Activated gamma-delta T cell treated with Interleukin-2 at 50 U/mL for 16 hours (primary cell): ENCODE results near the gene CBLC.
"Not testable (repeated sequence)": the region's sequence is repeated elsewhere in the genome, so short reads cannot be mapped to it uniquely, and the experiment has no call there.

Source experiments
- DNase-seq: peaks from one replicate; pipeline ENCODE4 v3.0.0-alpha.2; 2020

CBLC gene

DNA sequence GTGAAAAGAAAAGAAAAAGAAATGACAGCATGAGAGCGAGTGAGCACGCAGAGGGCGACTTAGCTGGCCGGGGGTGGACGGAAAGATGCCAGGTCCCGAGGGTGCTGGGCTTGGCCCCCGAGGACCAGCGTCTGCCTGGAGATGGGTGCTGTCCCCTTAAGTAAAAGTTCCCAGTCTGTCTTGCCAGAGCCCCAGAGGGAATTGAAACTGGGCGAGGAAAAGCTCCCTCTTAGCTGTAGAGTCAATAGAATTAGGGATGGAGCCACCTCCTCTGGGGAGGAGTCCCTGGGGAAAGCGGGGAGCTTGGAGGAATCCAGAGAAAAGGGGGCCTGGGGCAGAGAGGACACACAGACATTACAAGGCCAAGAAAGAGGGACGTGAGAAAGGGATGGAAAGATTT, 44.5 kb downstream of the CBLC start:
- DNase-seq = no peak

DNA sequence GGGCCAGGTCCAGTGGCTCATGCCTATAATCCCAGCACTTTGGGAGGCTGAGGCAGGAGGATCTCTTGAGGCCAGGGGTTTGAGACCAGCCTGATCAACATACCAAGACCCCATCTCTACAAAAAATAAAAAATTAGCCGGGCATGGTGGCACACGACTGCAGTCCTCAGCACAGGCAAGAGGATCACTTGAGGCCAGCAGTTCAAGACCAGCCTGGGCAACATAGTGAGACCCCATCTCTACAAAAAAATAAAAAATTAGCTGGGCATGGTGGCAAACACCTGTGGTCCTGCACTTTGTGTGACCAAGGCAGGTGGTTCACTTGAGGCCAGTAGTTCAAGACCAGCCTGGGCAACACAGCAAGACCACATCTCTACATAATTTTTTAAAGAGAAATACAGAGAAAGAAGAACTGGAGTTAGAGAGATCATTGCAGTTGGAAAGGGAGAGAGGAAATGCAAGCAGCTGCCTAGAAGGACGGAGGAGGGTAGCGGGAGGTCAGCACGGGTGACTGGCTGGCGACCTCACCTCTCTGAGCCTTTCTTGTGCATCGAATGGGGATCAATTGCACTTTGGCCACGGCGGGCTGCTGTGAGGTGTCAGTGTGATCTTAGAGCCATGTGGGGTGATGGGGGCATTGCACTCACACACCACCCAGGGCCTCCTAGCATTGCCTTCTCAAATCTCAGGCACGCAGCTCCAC, 45.1 kb downstream of the CBLC start:
- DNase-seq = no peak

DNA sequence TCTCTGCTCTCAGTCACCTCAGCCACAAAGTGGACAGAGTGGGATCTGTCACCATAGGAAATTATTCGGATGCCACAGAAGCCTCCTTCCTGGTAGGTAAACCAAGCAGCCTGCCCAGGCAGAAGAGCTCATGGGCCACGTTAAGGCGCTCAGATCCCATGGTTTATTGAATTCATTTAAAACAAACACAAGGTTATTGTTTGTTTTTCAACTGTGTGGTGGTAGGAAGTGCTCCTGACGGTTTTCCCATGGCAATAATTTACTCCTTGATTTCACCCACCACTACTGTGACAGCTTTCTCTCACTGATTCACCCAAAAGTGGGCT, 45.6 kb downstream of the CBLC start:
- no peak for DNase-seq

DNA sequence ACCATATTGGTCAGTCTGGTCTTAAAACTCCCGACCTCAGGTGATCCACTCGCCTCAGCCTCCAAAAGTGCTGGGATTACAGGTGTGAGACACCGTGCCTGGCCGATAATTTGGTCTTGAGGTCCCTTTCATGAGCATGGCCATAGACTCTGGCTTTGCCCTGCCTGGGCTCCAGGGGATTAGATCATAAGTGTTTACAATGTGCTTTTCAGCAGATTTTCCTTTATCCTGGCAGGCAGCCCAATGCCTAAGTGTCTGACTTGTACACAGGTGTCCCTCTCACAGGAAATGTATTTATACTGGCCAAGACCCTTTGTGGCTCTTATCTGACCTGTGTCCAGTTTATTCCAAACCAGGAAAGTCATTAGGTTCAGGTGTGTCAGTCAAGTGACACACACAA, 47.1 kb downstream of the CBLC start:
- DNase-seq = no peak

DNA sequence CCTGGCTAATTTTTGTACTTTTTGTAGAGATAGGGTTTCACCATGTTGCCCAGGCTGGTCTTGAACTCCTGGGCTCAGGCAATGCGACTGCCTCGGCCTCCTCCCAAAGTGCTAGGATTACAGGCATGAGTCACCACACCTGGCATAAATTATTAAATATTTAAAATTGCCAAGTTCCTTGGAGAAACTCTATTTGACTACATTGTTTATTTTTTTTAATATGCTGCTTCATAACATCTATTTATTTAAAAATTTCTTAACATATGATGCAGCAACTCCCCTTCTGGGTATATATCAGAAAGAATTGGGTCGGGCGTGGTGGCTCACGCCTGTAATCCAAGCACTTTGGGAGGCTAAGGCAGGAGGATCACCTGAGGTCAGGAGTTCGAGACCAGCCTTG, 55.2 kb downstream of the CBLC start:
- not testable (repeated sequence) for DNase-seq

DNA sequence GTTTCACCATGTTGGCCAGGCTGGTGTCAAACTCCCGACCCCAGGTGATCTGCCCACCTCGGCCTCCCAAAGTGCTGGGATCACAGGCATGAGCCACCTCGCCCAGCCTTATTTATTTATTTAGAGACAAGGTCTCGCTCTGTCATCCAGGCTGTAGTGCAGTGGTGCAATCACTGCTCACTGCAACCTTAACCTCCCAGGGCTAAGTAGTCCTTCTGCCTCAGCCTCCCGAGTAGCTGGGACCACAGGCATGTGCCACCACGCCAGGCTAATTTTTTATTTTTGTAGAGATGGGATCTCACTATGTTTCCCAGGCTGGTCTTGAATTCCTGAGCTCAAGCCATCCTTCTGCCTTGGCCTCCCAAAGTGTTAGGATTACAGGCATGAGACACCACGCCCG, 56.7 kb downstream of the CBLC start:
- DNase-seq = not testable (repeated sequence)

DNA sequence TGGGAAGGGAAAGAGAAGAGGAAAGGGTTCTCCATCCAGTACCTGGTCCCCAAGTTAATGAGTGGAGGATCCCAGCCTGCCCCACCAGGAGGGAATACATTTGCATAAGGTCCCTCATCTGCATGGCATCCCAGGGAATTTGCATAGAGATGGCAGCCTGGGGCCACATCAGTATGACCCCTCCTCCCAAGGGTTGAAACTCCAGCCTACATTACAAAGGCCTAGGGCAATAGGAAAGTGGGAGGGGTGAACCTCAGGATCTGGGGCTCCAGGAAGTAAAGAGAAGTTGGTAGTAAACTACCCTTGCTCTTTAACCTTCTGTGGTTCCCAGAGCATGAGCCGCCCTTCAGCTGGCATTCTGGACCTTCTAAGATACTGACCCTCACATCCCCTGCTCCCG, 61.6 kb downstream of the CBLC start:
- DNase-seq = no peak

DNA sequence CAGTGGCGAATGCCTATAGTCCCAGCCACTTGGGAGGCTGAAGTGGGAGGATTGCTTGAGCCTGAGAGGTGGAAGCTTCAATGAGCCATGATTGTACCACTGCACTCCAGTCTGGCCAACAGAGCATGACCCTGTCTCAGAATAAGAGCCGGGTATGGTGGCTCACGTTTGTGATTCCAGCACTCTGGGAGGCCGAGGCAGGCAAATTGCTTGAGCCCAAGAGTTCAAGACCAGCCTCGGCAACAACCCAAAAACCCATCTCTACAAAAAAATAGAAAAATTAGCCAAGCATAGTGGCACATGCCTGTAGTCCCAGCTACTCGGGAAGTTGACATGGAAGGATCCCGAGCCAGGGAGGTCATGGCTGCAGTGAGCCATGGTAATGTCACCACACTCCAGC, 63.1 kb downstream of the CBLC start:
- no peak for DNase-seq

DNA sequence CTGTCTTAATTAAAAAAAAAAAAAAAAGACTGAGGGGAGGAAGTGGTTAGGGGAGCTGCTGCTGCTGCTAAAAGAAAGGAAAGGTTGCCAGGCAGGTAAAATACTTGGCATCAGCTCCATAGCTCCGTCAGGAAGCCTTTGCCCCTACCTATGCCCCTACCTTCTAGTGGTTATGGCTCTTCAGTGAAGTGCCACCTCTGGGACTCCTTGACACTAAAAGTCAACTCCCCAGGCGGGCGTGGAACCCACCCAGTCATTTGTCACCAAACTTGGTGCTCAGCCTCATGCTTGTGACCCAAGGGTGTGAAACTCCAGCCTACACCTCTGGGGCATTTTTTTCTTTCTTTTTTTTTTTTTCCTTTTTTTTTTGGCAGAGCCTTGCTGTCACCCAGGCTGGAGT, 63.5 kb downstream of the CBLC start:
- no peak for DNase-seq

- no peak for DNase-seq
Observed at GRCh38 chr19:44845286-44845611, 67.6 kb downstream of the CBLC start.

- DNase-seq = peak; percentile 61
Observed at GRCh38 chr19:44845612-44846454, 68.1 kb downstream of the CBLC start, which contains the start of gene NECTIN2. Gene NECTIN2, plus strand, starts transcription at chr19:44846297. Its CDS starts 229 bp downstream, at chr19:44846526.

GRCh38 chr19:44846455-44847143, 68.9 kb downstream of the CBLC start:
- DNase-seq = no peak

DNA sequence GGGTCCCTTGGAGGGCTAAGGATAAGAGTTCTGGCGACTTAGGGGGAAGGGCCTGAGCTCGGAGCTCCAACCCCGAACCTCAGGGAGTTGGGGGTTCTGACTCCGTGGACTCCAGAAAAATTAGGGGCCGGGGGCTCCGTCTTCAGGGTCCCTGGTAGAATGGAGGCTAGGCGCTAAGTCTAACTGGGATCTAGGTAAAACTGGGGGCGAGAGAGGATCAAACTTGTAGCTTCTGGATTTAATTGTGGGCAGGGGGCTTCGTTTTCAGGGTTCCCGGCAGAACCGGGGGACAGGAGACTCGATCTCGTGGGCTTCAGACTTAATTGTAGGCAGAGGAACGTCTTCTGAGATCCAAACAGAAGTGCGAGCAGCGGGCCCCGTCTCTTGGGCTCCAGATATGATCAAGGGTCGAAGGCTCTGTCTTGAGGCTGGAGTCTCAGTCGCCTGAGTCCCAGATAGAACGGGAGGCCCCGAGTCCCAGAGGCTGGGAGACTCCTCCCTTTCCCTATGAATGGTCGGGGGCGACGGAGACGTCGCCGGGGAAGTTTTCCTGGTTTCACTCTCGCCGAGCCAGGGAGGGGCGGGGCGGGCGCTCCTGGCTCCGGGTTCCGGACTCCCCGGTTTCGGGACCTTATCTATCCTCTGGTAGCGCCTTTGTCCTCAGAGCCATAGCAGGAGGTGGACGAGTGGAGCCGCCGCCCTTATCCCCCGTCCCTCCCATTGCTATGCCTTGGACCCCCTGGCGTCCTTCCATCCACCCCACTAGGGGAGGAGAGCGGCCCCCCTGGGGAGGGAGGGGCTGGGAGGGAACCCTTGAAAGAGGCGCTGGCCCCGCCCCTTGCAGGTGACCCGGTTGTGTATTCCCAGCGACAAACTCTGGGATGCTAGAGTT, 69.7 kb downstream of the CBLC start:
- no peak for DNase-seq

- DNase-seq = no peak
Observed at GRCh38 chr19:44848036-44848811, 70.5 kb downstream of the CBLC start.

DNA sequence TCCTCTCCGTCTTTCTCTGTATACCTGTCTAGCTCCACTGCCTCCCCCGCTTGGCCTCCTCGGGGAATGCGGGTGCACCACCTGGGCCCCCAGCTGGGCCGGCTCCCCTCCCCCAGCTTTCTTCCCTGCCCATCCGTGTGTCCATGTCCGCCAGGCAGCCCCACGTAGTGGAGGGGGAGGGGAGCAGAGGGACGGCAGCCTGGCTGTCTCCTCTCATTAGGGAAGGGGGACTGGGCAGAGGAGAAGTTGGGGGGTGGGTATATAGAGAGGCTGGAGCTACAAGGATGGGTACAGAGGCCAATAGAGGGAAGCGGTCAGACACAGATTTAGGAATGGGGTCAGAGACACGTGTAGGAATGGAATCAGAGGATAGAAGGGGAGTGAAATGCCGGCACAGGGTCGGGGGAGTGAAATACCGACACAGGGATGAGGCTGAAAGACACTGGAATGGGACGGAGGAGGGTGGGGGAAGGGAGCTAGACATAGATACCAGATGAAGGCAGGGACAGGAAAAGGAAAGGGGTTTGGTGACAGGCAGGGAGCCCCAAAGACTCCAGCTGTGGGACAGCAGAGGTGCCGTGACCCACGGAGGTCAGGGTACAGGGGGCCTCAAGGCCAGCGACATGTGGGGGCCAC, 71.2 kb downstream of the CBLC start:
- no peak for DNase-seq
